HEK293 (cell line): Measurements from ENCODE around the gene EXOC3.

ENCODE experiments used
- CTCF ChIP-seq: fragments of 450-650 bp; formaldehyde crosslinking; IDR thresholded peaks from 2 replicates; pipeline ENCODE4 v1.5.1; 2016; ENCODE audit warnings: missing biosample characterization, missing genetic modification characterization
- ZNF488 ChIP-seq: fragments of 450-650 bp; formaldehyde crosslinking; IDR thresholded peaks from 2 replicates; pipeline ENCODE4 v1.5.1; 2016; ENCODE audit warnings: missing biosample characterization, missing genetic modification characterization

GRCh38 chr5:488241-488640 lies 45.3 kb downstream of the EXOC3 start:
- TF ChIP-seq CTCF (tag by site-specific recombination) = no peak
- no peak for TF ChIP-seq ZNF488 (tag by site-specific recombination)
